NOMO-1 (cell line): Measurements from ENCODE around the gene SUSD6.

Experiments used
- DNase-seq, 2 experiments: peaks; one replicate each; lab custom pipeline; 2025; ENCODE audit not compliant: unreplicated experiment in 2 of 2; lab: John Stamatoyannopoulos, UW

SUSD6 gene

GRCh38 chr14:69611172-69612013, at the start of gene SUSD6:
SUSD6 (plus strand) TSS chr14:69611596; CDS start chr14:69658593, 46,997 bp downstream.
- peak; percentile 94 to 96 for DNase-seq

- DNase-seq: no peak
Observed at GRCh38 chr14:69561893-69562292, 49.5 kb upstream of the SUSD6 start.

- DNase-seq: no peak
Observed at GRCh38 chr14:69567563-69567962, 43.8 kb upstream of the SUSD6 start.

- no peak for DNase-seq
Observed at GRCh38 chr14:69569859-69570258, 41.5 kb upstream of the SUSD6 start.

- no peak for DNase-seq
Observed at GRCh38 chr14:69570836-69571330, 40.5 kb upstream of the SUSD6 start.

- DNase-seq: no peak
Observed at GRCh38 chr14:69571449-69572029, 39.9 kb upstream of the SUSD6 start.

- DNase-seq: no peak
Observed at GRCh38 chr14:69572030-69572840, 39.2 kb upstream of the SUSD6 start.

GRCh38 chr14:69572841-69573135, 38.6 kb upstream of the SUSD6 start:
- no peak for DNase-seq

- no peak for DNase-seq
Observed at GRCh38 chr14:69573205-69573830, 38.1 kb upstream of the SUSD6 start.

GRCh38 chr14:69573831-69574262, 37.5 kb upstream of the SUSD6 start:
- no peak for DNase-seq

- DNase-seq: peak; percentile 17 to 21
Observed at GRCh38 chr14:69574263-69574953, 37.0 kb upstream of the SUSD6 start, which contains the start of gene CCDC177. CCDC177 (minus strand) TSS chr14:69574871; CDS start chr14:69573622, 1,249 bp downstream.

- no peak for DNase-seq
Observed at GRCh38 chr14:69574954-69575295, 36.5 kb upstream of the SUSD6 start.

- DNase-seq: no peak
Observed at GRCh38 chr14:69579476-69579875, 31.9 kb upstream of the SUSD6 start.

- DNase-seq: peak; percentile 35 to 46
Observed at GRCh38 chr14:69580009-69580577, 31.3 kb upstream of the SUSD6 start.

GRCh38 chr14:69581316-69581935, 30.0 kb upstream of the SUSD6 start:
- no peak for DNase-seq

- no peak for DNase-seq
Observed at GRCh38 chr14:69582212-69582611, 29.2 kb upstream of the SUSD6 start.

GRCh38 chr14:69582829-69583228, 28.6 kb upstream of the SUSD6 start:
- DNase-seq: no peak

GRCh38 chr14:69584389-69584788, 27.0 kb upstream of the SUSD6 start:
- no peak for DNase-seq

- no peak for DNase-seq
Observed at GRCh38 chr14:69586404-69586803, 25.0 kb upstream of the SUSD6 start.

- DNase-seq: no peak
Observed at GRCh38 chr14:69587389-69587788, 24.0 kb upstream of the SUSD6 start.
